Loucy (cell line): Measurements from ENCODE around the gene BNIPL.

Experiments used
- H2AFZ ChIP-seq: fragments of 200-600 bp; sonication (generic); 2 replicates; pipeline ENCODE4 v1.6.0; 2016; ENCODE audit warnings: antibody characterized with exemption, mild to moderate bottlenecking, low read length, moderate library complexity
- H3F3A ChIP-seq: fragments of 200-600 bp; 2 replicates; pipeline ENCODE4 v1.6.0; 2016; ENCODE audit warnings: antibody characterized with exemption, low read depth, mild to moderate bottlenecking
- H3K27me3 ChIP-seq: fragments of 200-600 bp; sonication (generic); 2 replicates; pipeline ENCODE4 v1.6.1; 2014; ENCODE audit warnings: low read length, mild to moderate bottlenecking; ENCODE audit not compliant: insufficient read depth, poor library complexity, severe bottlenecking
- H3K36me3 ChIP-seq: fragments of 200-600 bp; sonication (generic); 2 replicates; pipeline ENCODE4 v1.6.1; 2016; ENCODE audit warnings: low read length; ENCODE audit not compliant: insufficient read depth
- H3K4me1 ChIP-seq: fragments of 200-600 bp; sonication (generic); 2 replicates; pipeline ENCODE4 v1.5.1; 2014; ENCODE audit warnings: low read length, mild to moderate bottlenecking; ENCODE audit not compliant: insufficient read depth, poor library complexity, severe bottlenecking
- H3K4me2 ChIP-seq: fragments of 200-600 bp; sonication (generic); 2 replicates; pipeline ENCODE4 v1.6.0; 2014; ENCODE audit warnings: antibody characterized with exemption, low read length, low read depth, mild to moderate bottlenecking; ENCODE audit not compliant: poor library complexity, severe bottlenecking
- H3K4me3 ChIP-seq: fragments of 200-600 bp; sonication (generic); 2 replicates; pipeline ENCODE4 v1.5.1; 2014; ENCODE audit warnings: low read length, mild to moderate bottlenecking, mixed read lengths; ENCODE audit not compliant: poor library complexity, severe bottlenecking
- H3K79me2 ChIP-seq: fragments of 200-600 bp; sonication (generic); 2 replicates; pipeline ENCODE4 v1.6.1; 2014; ENCODE audit warnings: low read length; ENCODE audit not compliant: insufficient read depth
- H3K9ac ChIP-seq: fragments of 200-600 bp; sonication (generic); 2 replicates; pipeline ENCODE4 v1.6.0; 2014; ENCODE audit warnings: mild to moderate bottlenecking, low read depth, low read length, moderate library complexity; ENCODE audit not compliant: poor library complexity, severe bottlenecking
- H3K9me2 ChIP-seq: fragments of 200-600 bp; sonication (generic); replicated peaks from 2 replicates; pipeline ENCODE4 v1.6.1; 2016; ENCODE audit warnings: low read depth, low read length, mixed read lengths
- H3K9me3 ChIP-seq: fragments of 200-600 bp; sonication (generic); 2 replicates; pipeline ENCODE4 v1.6.1; 2014; ENCODE audit warnings: mild to moderate bottlenecking, antibody characterized with exemption, low read length, low read depth; ENCODE audit not compliant: insufficient read depth
- H4K20me1 ChIP-seq: fragments of 200-600 bp; sonication (generic); 2 replicates; pipeline ENCODE4 v1.6.0; 2014; ENCODE audit warnings: antibody characterized with exemption, low read length, mild to moderate bottlenecking; ENCODE audit not compliant: insufficient read depth, poor library complexity, severe bottlenecking
- CTCF ChIP-seq: fragments of 200-600 bp; sonication (generic); conservative IDR thresholded peaks from 2 replicates; pipeline ENCODE4 v1.5.1; 2014; ENCODE audit warnings: mild to moderate bottlenecking, antibody characterized with exemption, low read length
- EZH2phosphoT487 ChIP-seq: fragments of 200-600 bp; IDR thresholded peaks from 2 replicates; pipeline ENCODE4 v1.6.1; 2018; ENCODE audit warnings: antibody characterized with exemption, mild to moderate bottlenecking, moderate library complexity, borderline replicate concordance

The BNIPL gene

GRCh38 chr1:151060007-151060656 is 23.7 kb downstream of the BNIPL start, which contains the start of gene MLLT11:
Gene MLLT11, plus strand, starts transcription at chr1:151060397. Its CDS starts 6,828 bp downstream, at chr1:151067225.
- Histone ChIP-seq H3K4me3 (peak within 1 kb of the TSS; percentile 79), H2AFZ (peak within 1 kb of the TSS; percentile 92), H3F3A (no peaks in the 10 kb centered on the region), H3K36me3 (peaks cover 7% of the 10 kb centered on the region; the same call in 1 of the 2 replicates), H3K9ac (peak within 1 kb of the TSS; percentile 90), H4K20me1 (peaks cover 39% of the 10 kb centered on the region), H3K27me3 (no peaks in the 10 kb centered on the region), H3K9me3 (no peaks in the 10 kb centered on the region), H3K4me1 (peaks cover 65% of the 10 kb centered on the region), H3K9me2 (no peaks in the 10 kb centered on the region), H3K4me2 (peak within 1 kb of the TSS; percentile 99), H3K79me2 (peaks cover 99% of the 10 kb centered on the region)
- TF ChIP-seq EZH2phosphoT487 = no peak
- peak; percentile 43; the same call in 1 of the 2 replicates for TF ChIP-seq CTCF

GRCh38 chr1:151060657-151061421 is 24.5 kb downstream of the BNIPL start:
- Histone ChIP-seq H3K79me2 (peaks cover 99% of the 10 kb centered on the region), H3K36me3 (no peaks in the 10 kb centered on the region; the same call in 1 of the 2 replicates), H3K4me3 (peak overlapping the region; percentile 79), H4K20me1 (peaks cover 38% of the 10 kb centered on the region), H3K4me2 (peak overlapping the region; percentile 93), H3K9ac (peak overlapping the region; percentile 90), H3K9me2 (no peaks in the 10 kb centered on the region), H3K27me3 (no peaks in the 10 kb centered on the region), H3K4me1 (peaks cover 66% of the 10 kb centered on the region), H3K9me3 (no peaks in the 10 kb centered on the region), H2AFZ (peak overlapping the region; percentile 92), H3F3A (no peaks in the 10 kb centered on the region)
- no peak for TF ChIP-seq EZH2phosphoT487
- no peak; the same call in 1 of the 2 replicates for TF ChIP-seq CTCF

GRCh38 chr1:151061704-151062103 is 25.3 kb downstream of the BNIPL start:
- Histone ChIP-seq H3K4me3 (peak overlapping the region; percentile 79), H3K4me2 (peak overlapping the region; percentile 93), H4K20me1 (peaks cover 30% of the 10 kb centered on the region), H3K27me3 (no peaks in the 10 kb centered on the region), H2AFZ (no peak overlapping the region), H3K79me2 (peaks cover 99% of the 10 kb centered on the region), H3K4me1 (peaks cover 58% of the 10 kb centered on the region), H3K9me3 (no peaks in the 10 kb centered on the region), H3K9ac (peak overlapping the region; percentile 90), H3F3A (no peaks in the 10 kb centered on the region), H3K36me3 (no peaks in the 10 kb centered on the region; the same call in 1 of the 2 replicates), H3K9me2 (no peaks in the 10 kb centered on the region)
- no peak for TF ChIP-seq CTCF
- no peak for TF ChIP-seq EZH2phosphoT487
